Renal cortex interstitium (tissue), 11 donors: ENCODE results near the gene A2M. TPM values are rescaled to one million over a fixed set of nuclear protein-coding genes. Genes with fewer than 3 reads are reported as not detected.

Experiments
- DNase-seq, 11 donors: peaks; one replicate each; pipeline ENCODE4 v3.0.0-alpha.2; 2013; ENCODE audit warnings: low read depth in 9 of 11, low spot score in 4 of 11; ENCODE audit errors: extremely low read depth in 1 of 11
- polyA plus RNA-seq, 3 donors: library from polyadenylated mRNA; unstranded; fragments of 120-200 nt; gene quantifications; one replicate each; pipeline ENCODE4 v1.2.1, GENCODE V29; 2013; ENCODE audit not compliant: insufficient read length in 3 of 3

The A2M gene
- polyA plus RNA-seq, 3 donors, result 172 to 256 (median 219) TPM

DNA sequence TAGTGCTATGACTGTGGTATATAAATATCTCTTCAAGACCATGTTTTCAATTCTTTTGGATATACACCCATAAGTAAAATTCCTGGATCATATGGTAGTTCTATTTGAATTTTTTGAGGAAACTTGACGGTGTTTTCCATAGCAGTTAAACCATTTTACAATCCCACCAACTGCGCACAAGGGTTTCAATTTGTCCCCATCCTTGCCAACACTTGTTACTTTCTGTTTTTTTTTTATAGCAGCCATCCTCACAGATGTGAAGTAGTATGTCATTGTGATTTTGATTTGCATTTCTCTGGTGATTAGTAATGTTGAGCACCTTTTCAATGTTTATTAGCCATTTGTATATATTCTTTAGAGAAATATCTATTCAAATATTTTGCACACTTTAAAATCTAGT lies 14.5 kb upstream of the A2M start:
- no peak for DNase-seq

DNA sequence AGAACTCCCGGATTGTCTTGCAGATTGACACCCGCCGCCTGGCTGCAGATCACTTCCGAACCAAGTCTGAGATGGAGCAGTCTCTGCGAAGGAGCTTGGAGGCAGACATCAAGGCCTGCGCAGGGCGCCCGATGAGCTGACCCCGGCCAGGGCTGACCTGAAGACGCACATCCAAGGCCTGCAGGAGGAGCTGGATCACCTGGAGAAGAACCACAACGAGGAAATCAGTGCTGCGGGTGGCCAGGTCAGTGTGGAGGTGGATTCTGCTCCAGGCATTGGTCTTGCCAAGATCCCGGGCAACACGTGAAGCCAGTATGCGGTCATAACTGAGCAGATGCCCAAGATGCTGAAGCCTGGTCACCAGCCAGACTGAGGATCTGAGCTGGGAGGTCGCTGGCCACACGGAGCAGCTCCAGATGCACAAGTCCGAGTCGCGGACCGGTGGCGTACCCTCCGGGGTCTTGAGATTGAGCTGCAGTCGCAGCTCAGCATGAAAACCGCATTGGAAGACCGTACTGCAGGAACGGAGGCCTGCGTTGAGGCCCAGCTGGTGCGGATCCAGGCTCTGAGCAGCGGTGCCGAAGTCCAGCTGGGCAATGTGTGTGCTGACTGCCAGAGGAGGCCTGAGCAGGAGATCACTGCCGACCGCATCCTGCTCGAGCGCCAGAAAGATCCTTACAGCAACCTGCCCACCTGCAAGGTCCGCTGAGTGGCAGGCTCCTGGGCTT lies 12.4 kb upstream of the A2M start:
- DNase-seq, result no peak

DNA sequence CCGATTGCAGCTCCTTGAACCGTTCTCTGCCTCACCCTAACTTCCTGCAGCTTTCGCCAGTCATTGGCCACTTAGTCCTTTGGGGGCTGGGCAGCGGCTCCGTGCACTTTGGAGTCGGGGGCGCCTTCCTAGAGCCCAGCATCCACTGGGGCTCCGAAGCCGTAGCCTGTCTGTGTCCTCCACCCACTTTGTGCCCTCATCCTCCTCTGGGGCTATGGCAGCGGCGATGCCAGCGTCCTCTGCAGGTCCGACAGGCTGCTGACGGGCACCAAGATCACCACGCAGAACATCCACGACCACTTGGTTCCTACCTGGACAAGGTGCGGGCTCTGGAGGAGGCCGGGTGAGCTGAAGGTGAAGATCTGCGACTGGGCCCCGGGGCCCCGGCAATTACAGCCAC lies 11.8 kb upstream of the A2M start:
- no peak for DNase-seq

GRCh38 chr12:9124383-9125031 lies 8.8 kb upstream of the A2M start:
- DNase-seq, result no peak

DNA sequence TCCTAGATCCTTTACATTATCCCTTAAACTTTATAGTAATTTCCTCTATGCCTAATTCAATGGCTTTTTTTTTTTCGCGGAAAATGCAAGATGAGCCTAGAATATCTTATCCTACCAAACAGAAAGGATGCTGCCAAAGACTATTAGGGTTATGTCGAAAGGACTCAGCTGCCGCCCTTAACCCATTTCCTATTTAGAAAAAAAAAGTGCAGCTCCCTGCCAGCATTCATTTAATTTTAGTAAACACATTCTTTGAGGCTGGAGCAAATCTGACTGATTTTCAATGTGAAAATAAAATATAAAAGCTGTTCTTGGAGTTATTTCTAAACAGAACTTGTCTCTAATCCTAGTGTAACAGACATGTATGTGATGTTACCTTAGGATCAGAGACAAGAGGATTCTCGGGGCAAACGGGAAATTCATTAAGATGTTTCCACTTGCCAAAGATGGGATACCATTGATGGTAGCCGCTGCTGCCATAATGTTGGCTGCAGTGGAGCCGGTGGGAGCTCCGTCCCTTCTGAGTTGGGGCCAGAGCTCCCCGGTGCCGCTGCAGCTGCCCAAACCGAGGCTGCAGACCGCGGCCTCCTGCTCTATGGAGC lies 8.2 kb upstream of the A2M start:
- DNase-seq, result no peak

DNA sequence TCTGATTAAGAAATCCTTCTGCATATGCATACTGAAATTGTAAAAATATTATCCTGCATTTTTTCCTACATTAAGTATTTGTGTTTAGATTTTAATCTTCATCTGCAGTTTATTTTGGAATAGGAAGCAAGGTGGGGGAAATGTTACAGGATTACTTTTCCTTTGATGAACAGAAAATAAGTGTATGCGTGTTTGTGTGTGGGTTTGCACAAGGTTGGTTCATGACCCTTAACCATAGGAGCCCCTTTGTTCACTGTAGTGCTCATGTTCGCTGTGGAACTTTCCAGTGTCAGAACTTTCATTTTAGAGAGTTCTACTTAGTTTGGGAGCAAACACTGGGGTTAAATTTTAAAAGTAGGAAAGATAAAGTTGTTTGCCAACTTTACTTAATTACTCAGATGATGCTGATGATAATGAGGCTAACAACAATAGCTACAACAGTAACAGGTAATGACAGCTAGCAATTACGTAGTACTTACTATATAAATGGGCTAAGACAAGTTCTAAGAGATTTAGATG lies 6.4 kb upstream of the A2M start:
- DNase-seq, result no peak

GRCh38 chr12:9120487-9121184 lies 4.9 kb upstream of the A2M start:
- DNase-seq, result no peak

- DNase-seq, result no peak
Measured at GRCh38 chr12:9118158-9118557, 2.4 kb upstream of the A2M start.

DNA sequence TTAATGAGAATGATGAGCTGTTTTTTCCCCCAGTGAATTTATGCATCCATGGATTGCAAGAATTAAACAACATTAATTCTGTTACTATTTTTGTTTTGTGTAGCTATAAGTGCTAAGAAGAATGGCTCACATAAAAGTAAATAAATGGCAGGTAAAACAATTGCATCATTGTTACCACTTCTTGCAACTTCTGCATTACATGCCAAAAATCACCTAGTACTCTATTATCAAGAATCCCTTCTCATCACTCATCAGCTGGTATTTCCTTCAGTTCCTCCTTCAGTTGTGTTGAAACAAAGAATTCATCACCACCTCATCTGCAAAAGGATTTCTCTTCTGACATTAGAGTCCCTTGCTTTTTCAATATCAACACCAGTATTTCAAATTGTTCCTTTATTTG lies 773 bp downstream of the A2M start:
- no peak for DNase-seq

DNA sequence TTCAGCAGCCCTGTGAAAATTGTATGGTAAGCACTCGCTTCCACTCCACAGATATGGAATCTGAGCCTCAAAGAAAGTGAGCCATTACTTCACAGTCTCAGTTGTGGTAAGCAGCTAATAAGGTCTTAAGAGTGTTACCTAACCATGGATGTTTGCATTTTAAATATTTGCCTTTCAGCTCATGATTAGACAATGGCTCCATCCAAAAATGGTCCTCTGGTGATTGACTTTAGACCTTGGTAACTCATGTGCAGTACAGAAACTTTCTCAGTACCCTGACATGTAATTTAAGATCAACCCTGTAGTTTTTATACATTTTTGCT lies 1.8 kb downstream of the A2M start:
- no peak for DNase-seq

DNA sequence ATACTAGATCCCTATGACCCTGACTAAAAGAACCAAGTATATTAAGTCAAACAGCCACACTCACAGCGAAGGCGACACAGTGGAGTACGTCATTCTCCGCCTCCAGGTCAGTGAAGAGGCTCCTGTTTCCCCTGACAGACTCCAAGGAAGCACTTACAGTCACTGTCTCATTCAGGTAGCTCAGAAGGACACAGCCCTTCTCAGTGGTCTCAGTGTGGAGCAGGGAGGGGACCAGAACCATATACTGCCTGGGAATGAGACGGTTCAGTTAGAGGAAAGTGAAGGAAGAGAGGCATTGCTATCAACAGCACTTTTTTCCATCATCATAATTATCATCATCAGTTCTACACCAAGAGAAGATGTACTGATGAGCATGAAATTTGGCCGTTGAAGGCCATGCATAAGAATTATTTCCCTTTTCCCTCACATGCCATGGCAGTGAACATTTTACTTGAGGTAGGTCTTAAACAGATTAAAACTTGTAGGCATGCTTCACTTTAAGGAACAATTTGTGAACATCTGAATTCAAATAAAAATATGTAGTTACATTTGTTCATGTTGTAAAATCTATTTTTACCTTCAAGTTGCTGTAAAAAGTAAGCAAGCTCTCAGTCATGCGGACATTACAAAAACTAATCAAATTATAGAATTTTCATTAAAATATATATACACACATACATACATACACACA lies 2.3 kb downstream of the A2M start:
- no peak for DNase-seq

GRCh38 chr12:9112076-9112853 lies 3.5 kb downstream of the A2M start:
- no peak for DNase-seq

- no peak for DNase-seq
Measured at GRCh38 chr12:9111525-9111924, 4.2 kb downstream of the A2M start.

- DNase-seq, result no peak
Measured at GRCh38 chr12:9109737-9110491, 5.8 kb downstream of the A2M start.

GRCh38 chr12:9109213-9109522 lies 6.6 kb downstream of the A2M start:
- DNase-seq, result no peak

- no peak for DNase-seq
Measured at GRCh38 chr12:9108504-9109212, 7.1 kb downstream of the A2M start.

DNA sequence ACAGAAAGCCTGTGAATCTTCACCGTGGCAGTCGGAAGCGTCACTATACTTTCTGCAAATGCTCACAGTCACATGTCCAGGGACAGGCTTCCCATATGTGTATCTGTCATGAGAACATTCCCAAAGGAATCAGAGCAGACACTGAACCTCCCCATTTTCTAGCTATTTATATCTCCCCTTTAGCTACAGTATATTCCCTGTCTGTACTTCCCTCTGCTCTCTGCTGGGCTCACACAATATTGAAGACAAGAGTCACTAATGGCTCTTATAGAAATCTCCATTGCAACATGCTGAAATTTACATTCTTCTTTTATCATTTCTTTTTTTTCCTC lies 8.2 kb downstream of the A2M start:
- no peak for DNase-seq
